ENCODE data around the gene HSPB6. TPM values are rescaled to one million over a fixed set of nuclear protein-coding genes. Genes with fewer than 3 reads are reported as not detected.

HSPB6 gene
- total RNA-seq, 1 experiment from 2014 or later, result 0.93 TPM

DNA sequence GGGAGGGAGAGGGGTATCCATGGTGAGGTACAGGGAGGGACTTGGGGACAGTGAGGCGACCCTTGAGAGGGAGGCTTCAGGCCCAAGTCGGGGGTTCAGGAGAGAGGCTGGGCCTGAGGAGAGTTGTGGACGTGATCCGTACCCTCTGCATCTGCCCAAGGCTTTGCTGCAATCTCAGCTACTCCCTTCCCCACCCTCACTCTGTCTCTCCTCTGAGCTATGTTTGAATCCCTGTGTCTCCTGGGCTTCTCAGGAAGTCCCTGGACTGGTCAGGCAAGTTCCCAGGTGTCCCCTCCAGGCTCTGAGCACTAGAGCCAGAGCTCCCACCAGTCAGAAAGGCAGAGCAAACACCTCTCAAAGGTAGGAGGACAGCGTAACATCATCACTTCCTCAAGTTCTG is 6.7 kb downstream of the HSPB6 start:
- TF ChIP-seq JUND (IDR thresholded peaks at IDR 0.05) (no peak), ELF1 (IDR thresholded peaks at IDR 0.05; ENCODE audit: borderline replicate concordance, low read depth) (no peak), SRF (IDR thresholded peaks at IDR 0.05; ENCODE audit: low read depth) (no peak), CTCF (IDR thresholded peaks at IDR 0.05 in 2 of 3, conservative IDR thresholded peaks at IDR 0.05 in 1 of 3; ENCODE audit: borderline replicate concordance in 1 of 3, insufficient read depth in 1 of 3, low read depth in 2 of 3, low read length in 2 of 3) (no peak), YY1 (IDR thresholded peaks at IDR 0.05; ENCODE audit: extremely low read depth, insufficient replicate concordance, low read depth, low read length) (no peak), MAX (IDR thresholded peaks at IDR 0.05) (no peak), SP1 (IDR thresholded peaks at IDR 0.05; ENCODE audit: low read depth) (no peak), POLR2AphosphoS5 (IDR thresholded peaks at IDR 0.05; ENCODE audit: low read depth, low read length) (no peak), CBX3 (IDR thresholded peaks at IDR 0.05; ENCODE audit: low read depth) (no peak), TCF7L2 (IDR thresholded peaks at IDR 0.05; ENCODE audit: borderline replicate concordance, extremely low read depth, insufficient read depth, insufficient read length) (no peak), RAD21 (IDR thresholded peaks at IDR 0.05; ENCODE audit: low read depth) (no peak), SIN3A (IDR thresholded peaks at IDR 0.05; ENCODE audit: low read depth) (no peak), EGR1 (IDR thresholded peaks at IDR 0.05; ENCODE audit: low read depth) (no peak), POLR2A (IDR thresholded peaks at IDR 0.05; ENCODE audit: borderline replicate concordance, extremely low read depth, insufficient read depth, insufficient read length) (no peak)
- TF ChIP-seq, protein P1, sequence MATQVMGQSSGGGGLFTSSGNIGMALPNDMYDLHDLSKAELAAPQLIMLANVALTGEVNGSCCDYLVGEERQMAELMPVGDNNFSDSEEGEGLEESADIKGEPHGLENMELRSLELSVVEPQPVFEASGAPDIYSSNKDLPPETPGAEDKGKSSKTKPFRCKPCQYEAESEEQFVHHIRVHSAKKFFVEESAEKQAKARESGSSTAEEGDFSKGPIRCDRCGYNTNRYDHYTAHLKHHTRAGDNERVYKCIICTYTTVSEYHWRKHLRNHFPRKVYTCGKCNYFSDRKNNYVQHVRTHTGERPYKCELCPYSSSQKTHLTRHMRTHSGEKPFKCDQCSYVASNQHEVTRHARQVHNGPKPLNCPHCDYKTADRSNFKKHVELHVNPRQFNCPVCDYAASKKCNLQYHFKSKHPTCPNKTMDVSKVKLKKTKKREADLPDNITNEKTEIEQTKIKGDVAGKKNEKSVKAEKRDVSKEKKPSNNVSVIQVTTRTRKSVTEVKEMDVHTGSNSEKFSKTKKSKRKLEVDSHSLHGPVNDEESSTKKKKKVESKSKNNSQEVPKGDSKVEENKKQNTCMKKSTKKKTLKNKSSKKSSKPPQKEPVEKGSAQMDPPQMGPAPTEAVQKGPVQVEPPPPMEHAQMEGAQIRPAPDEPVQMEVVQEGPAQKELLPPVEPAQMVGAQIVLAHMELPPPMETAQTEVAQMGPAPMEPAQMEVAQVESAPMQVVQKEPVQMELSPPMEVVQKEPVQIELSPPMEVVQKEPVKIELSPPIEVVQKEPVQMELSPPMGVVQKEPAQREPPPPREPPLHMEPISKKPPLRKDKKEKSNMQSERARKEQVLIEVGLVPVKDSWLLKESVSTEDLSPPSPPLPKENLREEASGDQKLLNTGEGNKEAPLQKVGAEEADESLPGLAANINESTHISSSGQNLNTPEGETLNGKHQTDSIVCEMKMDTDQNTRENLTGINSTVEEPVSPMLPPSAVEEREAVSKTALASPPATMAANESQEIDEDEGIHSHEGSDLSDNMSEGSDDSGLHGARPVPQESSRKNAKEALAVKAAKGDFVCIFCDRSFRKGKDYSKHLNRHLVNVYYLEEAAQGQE (IDR thresholded peaks at IDR 0.05; ENCODE audit: low read depth), result no peak
- TF ChIP-seq, protein P2, sequence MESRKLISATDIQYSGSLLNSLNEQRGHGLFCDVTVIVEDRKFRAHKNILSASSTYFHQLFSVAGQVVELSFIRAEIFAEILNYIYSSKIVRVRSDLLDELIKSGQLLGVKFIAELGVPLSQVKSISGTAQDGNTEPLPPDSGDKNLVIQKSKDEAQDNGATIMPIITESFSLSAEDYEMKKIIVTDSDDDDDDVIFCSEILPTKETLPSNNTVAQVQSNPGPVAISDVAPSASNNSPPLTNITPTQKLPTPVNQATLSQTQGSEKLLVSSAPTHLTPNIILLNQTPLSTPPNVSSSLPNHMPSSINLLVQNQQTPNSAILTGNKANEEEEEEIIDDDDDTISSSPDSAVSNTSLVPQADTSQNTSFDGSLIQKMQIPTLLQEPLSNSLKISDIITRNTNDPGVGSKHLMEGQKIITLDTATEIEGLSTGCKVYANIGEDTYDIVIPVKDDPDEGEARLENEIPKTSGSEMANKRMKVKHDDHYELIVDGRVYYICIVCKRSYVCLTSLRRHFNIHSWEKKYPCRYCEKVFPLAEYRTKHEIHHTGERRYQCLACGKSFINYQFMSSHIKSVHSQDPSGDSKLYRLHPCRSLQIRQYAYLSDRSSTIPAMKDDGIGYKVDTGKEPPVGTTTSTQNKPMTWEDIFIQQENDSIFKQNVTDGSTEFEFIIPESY (IDR thresholded peaks at IDR 0.05; ENCODE audit: extremely low read depth, insufficient replicate concordance, low read length), result no peak
- no peaks in the 10 kb centered on the region for H4K20me1 ChIP-seq (ENCODE audit: insufficient read depth)
- peak overlapping the region; percentile 32; the same call in 1 of the 2 replicates for H3K4me2 ChIP-seq (ENCODE audit: low read length)
- H2AFZ ChIP-seq (ENCODE audit: low read depth, low read length, poor library complexity, severe bottlenecking), result no peak overlapping the region
- no peaks in the 10 kb centered on the region for H3K9me2 ChIP-seq (ENCODE audit: insufficient read depth)
- H3K4me3 ChIP-seq (replicated peaks in 1 of 2; ENCODE audit: low read depth in 1 of 2, low read length in 2 of 2), result no peak overlapping the region
- no peaks in the 10 kb centered on the region for H3K9me3 ChIP-seq (ENCODE audit: control insufficient read depth in 1 of 2, insufficient read depth in 1 of 2, low read depth in 1 of 2, low read length in 2 of 2)
- H3K36me3 ChIP-seq (ENCODE audit: control insufficient read depth in 1 of 2, insufficient read depth in 2 of 2, low read length in 2 of 2), result no peaks in the 10 kb centered on the region; a peak in 2 of 4 replicates
- ChIA-PET CTCF (no interaction called here), POLR2A (no interaction called here), RAD21 (ENCODE audit: low non-redundant PET in 1 of 2, low total read pairs in 2 of 2, uncharacterized antibody in 2 of 2, unreplicated experiment in 2 of 2) (interaction anchor here in 1 of 2 experiments (0.5 kb wide), 1 partner anchor 95 kb away, joined by 5 read pairs; no protein-coding TSS in a partner anchor)
- ATAC-seq (no peak), DNase-seq (ENCODE audit: low read depth, low spot score) (no peak)
- BruUV-seq (replicated peaks), result no TSS peak
- H3K27ac ChIP-seq (ENCODE audit: low read depth, low read length), result no peak overlapping the region
- no peak overlapping the region for H3K9ac ChIP-seq (ENCODE audit: low read length)
- no peaks in the 10 kb centered on the region for H3K27me3 ChIP-seq (ENCODE audit: insufficient read depth, low read length)
- peaks cover 15 to 19% of the 10 kb centered on the region in 2 experiments for H3K4me1 ChIP-seq (ENCODE audit: control insufficient read depth in 1 of 2, insufficient read depth in 2 of 2, low read length in 2 of 2)
- intact Hi-C loops (cut with micrococcal nuclease), result no loop called here
- H3K79me2 ChIP-seq (ENCODE audit: insufficient read depth, low read length), result peaks cover 19% of the 10 kb centered on the region
